MCF 10A (cell line): Measurements from ENCODE around the gene ITGA6. TPM values are rescaled to one million over a fixed set of nuclear protein-coding genes. Genes with fewer than 3 reads are reported as not detected.

ENCODE experiments used
- BruUV-seq: library from RNA; stranded (reverse); fragments of 400-500 nt; replicated peaks from 2 replicates; lab custom pipeline; 2021; lab: Mats Ljungman, UMichigan
- CTCF ChIA-PET: fragments of 300-600 bp; sonication (Branson Sonifier 250); formaldehyde crosslinking; extraction: SDS; loops from one replicate; lab custom pipeline; 2021; ENCODE audit warnings: antibody characterized with exemption, inconsistent platforms; lab: Yijun Ruan, JAX
- POLR2A ChIA-PET: fragments of 300-600, 350-650 bp; sonication (Branson Sonifier 250); formaldehyde crosslinking; extraction: SDS; loops from one replicate; lab custom pipeline; 2020; ENCODE audit warnings: antibody characterized with exemption, inconsistent platforms; lab: Yijun Ruan, JAX
- DNase-seq: peaks from one replicate; pipeline ENCODE4 v3.0.0-alpha.2; 2018; ENCODE audit not compliant: unreplicated experiment
- H3K27ac Mint-ChIP-seq: one replicate; pipeline ENCODE4 v1.8.0; 2022; ENCODE audit warnings: mild to moderate bottlenecking, low read depth, mixed read lengths; ENCODE audit not compliant: unreplicated experiment
- H3K27me3 Mint-ChIP-seq: one replicate; pipeline ENCODE4 v1.8.0; 2022; ENCODE audit warnings: mixed read lengths; ENCODE audit not compliant: insufficient read depth, unreplicated experiment
- H3K36me3 Mint-ChIP-seq: one replicate; pipeline ENCODE4 v1.8.0; 2022; ENCODE audit warnings: mild to moderate bottlenecking, moderate library complexity, mixed read lengths; ENCODE audit not compliant: insufficient read depth, unreplicated experiment
- H3K4me1 Mint-ChIP-seq: one replicate; pipeline ENCODE4 v1.8.0; 2022; ENCODE audit warnings: mixed read lengths; ENCODE audit not compliant: insufficient read depth, unreplicated experiment
- H3K4me3 Mint-ChIP-seq: one replicate; pipeline ENCODE4 v1.8.0; 2022; ENCODE audit warnings: mild to moderate bottlenecking, moderate library complexity, mixed read lengths; ENCODE audit not compliant: unreplicated experiment
- H3K9me3 Mint-ChIP-seq: one replicate; pipeline ENCODE4 v1.8.0; 2022; ENCODE audit warnings: mixed read lengths; ENCODE audit not compliant: unreplicated experiment
- intact Hi-C: fragments of 100-400 bp; cut with micrococcal nuclease; formaldehyde crosslinking; loops from 2 replicates; pipeline ENCODE4 v1.14.1; 2022
- total RNA-seq: library from RNA; stranded (reverse); gene quantifications from 2 replicates; pipeline ENCODE4 v1.2.3, GENCODE V29; 2022
- TF ChIP-seq, protein P1 (sequence below): fragments of 200-600 bp; IDR thresholded peaks from one replicate; pipeline ENCODE4 v1.8.0; 2022; ENCODE audit warnings: antibody characterized with exemption, mild to moderate bottlenecking; ENCODE audit not compliant: unreplicated experiment

ITGA6 gene
- total RNA-seq, 1 experiment from 2014 or later, result 315 TPM

DNA sequence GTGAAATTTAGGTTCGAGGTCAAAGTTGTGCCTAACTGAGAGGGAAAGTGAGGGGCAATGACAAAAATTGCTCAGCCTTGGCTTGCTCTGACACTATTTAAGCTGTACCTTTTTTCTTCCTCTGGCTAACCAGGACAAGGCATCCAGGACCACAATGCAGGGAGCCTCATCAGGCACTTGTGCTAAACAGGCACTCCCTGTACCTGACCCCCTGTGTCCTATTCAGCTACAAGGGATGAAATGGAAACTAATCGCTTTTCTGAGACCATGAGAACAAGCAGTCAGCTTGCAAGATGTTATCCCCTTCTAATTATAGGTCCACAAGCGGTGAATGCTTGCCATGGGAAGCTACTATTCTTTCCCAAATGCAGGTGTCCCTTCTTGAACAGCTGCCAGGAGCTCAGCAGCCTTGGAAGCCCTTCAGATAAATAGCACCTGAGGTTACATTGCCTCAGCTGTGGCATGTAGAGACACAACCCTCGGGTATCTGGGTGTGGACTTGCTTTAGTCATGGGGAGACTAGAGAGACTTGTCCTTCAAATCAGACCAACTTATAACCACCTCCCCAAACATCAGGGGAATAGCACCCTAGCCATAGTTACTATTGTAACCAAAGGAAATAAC is 19.1 kb upstream of the ITGA6 start:
- Mint-ChIP-seq H3K4me3 (peak overlapping the region; percentile 22), H3K4me1 (peaks cover 37% of the 10 kb centered on the region), H3K27ac (peak overlapping the region; percentile 88), H3K27me3 (no peaks in the 10 kb centered on the region), H3K36me3 (peaks cover 5% of the 10 kb centered on the region), H3K9me3 (no peaks in the 10 kb centered on the region)
- BruUV-seq, result no TSS peak
- peak; percentile 97 for DNase-seq
- TF ChIP-seq, protein P1, sequence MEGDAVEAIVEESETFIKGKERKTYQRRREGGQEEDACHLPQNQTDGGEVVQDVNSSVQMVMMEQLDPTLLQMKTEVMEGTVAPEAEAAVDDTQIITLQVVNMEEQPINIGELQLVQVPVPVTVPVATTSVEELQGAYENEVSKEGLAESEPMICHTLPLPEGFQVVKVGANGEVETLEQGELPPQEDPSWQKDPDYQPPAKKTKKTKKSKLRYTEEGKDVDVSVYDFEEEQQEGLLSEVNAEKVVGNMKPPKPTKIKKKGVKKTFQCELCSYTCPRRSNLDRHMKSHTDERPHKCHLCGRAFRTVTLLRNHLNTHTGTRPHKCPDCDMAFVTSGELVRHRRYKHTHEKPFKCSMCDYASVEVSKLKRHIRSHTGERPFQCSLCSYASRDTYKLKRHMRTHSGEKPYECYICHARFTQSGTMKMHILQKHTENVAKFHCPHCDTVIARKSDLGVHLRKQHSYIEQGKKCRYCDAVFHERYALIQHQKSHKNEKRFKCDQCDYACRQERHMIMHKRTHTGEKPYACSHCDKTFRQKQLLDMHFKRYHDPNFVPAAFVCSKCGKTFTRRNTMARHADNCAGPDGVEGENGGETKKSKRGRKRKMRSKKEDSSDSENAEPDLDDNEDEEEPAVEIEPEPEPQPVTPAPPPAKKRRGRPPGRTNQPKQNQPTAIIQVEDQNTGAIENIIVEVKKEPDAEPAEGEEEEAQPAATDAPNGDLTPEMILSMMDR, result no peak
- intact Hi-C loops, result no loop called here
- ChIA-PET POLR2A (interaction anchor here (0.6 to 3.4 kb wide), 22 partner anchors 8 to 212 kb away, joined by 3 to 104 read pairs (median 6); partner anchors contain the start of gene ITGA6), CTCF (interaction anchor here (0.6 to 3.3 kb wide), 9 partner anchors 10 to 235 kb away, joined by 4 to 18 read pairs (median 4); no protein-coding TSS in a partner anchor)

DNA sequence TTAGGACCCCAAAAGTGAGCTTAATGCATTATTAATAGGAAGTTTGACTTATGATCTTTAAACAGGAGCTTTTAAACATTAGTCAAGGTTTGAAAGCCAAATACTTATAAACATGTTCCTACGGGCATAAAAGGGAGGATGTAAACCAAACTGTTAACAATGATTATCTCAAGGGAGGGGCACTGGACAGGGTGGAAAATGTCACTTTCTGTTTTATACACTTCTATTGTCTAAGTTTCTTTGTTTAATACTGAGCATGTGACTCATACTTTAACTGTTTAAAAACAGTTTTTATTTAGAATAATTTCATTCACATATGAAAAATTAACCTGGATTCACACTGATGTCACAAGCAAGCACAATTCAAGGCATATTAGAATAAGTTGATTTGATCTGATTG is 18.3 kb upstream of the ITGA6 start:
- CTCF ChIA-PET, result interaction anchor here (1.0 to 3.3 kb wide), 3 partner anchors 52 to 235 kb away, joined by 4 to 18 read pairs (median 5); no protein-coding TSS in a partner anchor

DNA sequence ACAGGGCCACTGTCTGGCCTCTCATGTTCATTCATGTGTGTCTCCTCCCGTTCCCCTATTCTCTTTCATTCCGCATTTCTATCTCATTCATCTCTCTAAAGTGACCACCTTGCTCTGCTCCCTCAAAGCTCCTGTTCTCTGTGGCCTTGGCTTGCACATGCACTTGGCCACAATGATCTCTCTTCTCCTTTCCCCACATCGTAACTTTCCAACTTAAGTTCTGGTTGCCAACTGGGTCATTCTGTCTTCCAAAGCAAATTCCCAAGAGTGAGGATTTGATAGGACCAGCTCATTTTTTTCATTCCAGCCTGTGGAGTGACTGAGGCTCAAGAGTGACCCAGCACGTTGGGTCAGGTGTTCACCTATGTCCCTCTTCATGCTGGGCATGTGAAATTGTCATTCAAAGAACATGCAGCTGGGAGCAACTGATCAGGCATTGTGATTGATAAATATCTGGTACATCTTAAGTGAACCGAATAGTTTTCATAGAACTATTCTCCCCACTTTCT is 14.3 kb upstream of the ITGA6 start:
- no TSS peak for BruUV-seq
- Mint-ChIP-seq H3K36me3 (peaks cover 5% of the 10 kb centered on the region), H3K9me3 (no peaks in the 10 kb centered on the region), H3K27me3 (no peaks in the 10 kb centered on the region), H3K27ac (no peak overlapping the region), H3K4me3 (no peak overlapping the region), H3K4me1 (peaks cover 21% of the 10 kb centered on the region)
- TF ChIP-seq, protein P1, result no peak
- ChIA-PET POLR2A (interaction anchor here (0.6 to 2.5 kb wide), 4 partner anchors 12 to 53 kb away, joined by 3 to 11 read pairs (median 4); partner anchors contain the start of gene ITGA6), CTCF (interaction anchor here (0.6 to 1.8 kb wide), 3 partner anchors 12 to 49 kb away, joined by 3 to 7 read pairs (median 3); no protein-coding TSS in a partner anchor)
- DNase-seq, result no peak
- intact Hi-C loops, result no loop called here

More for the DNA sequence above, 18.3 kb upstream of the ITGA6 start:
- intact Hi-C loops, result no loop called here
- Mint-ChIP-seq H3K27ac (peak overlapping the region; percentile 88), H3K9me3 (no peaks in the 10 kb centered on the region), H3K4me3 (peak overlapping the region; percentile 22), H3K27me3 (no peaks in the 10 kb centered on the region), H3K4me1 (peaks cover 37% of the 10 kb centered on the region), H3K36me3 (peaks cover 5% of the 10 kb centered on the region)
- no peak for DNase-seq
- no TSS peak for BruUV-seq
- TF ChIP-seq, protein P1, result no peak
- POLR2A ChIA-PET, result interaction anchor here (0.6 to 3.4 kb wide), 20 partner anchors 7 to 183 kb away, joined by 3 to 104 read pairs (median 6); partner anchors contain the start of gene ITGA6
